Kidney (tissue), 14 donors: Measurements from ENCODE around the gene LAMC1. TPM values are rescaled to one million over a fixed set of nuclear protein-coding genes. Genes with fewer than 3 reads are reported as not detected.

Experiments
- DNase-seq, 5 donors: peaks; one replicate each; pipeline ENCODE4 v3.0.0-alpha.2; 2013 to 2020
- FAIRE-seq: peaks from 2 replicates; lab custom pipeline; 2012; peaks lifted over from hg19 to GRCh38; lab: Jason Lieb, UNC
- H3K27ac ChIP-seq, 2 donors: one replicate each; pipeline ENCODE4 v1.7.0; 2013; ENCODE audit warnings: low read depth in 2 of 2, low read length in 2 of 2, inconsistent platforms in 1 of 2
- H3K27me3 ChIP-seq: one replicate; pipeline ENCODE4 v1.7.1; 2013; ENCODE audit warnings: low read length, inconsistent platforms; ENCODE audit not compliant: control insufficient read depth, insufficient read depth
- H3K36me3 ChIP-seq, 3 donors: one replicate each; pipeline versions ENCODE4 v1.7.0 to v1.7.1; 2013; ENCODE audit warnings: low read length in 3 of 3, control low read depth in 1 of 3, inconsistent platforms in 1 of 3; ENCODE audit not compliant: insufficient read depth in 3 of 3, control insufficient read depth in 2 of 3
- H3K4me1 ChIP-seq, 3 donors: one replicate each; pipeline versions ENCODE4 v1.7.0 to v1.7.1; 2013; ENCODE audit warnings: low read length in 3 of 3, inconsistent platforms in 1 of 3, low read depth in 1 of 3; ENCODE audit not compliant: control insufficient read depth in 2 of 3, insufficient read depth in 2 of 3
- H3K4me3 ChIP-seq, 3 donors: one replicate each; pipeline versions ENCODE4 v1.7.0 to v1.8.1; 2013; ENCODE audit warnings: low read length in 3 of 3, control low read depth in 1 of 3, inconsistent platforms in 1 of 3
- H3K9ac ChIP-seq, 3 donors: one replicate each; pipeline versions ENCODE4 v1.7.0 to v1.7.1; 2013; ENCODE audit warnings: low read length in 3 of 3, control low read depth in 1 of 3, inconsistent platforms in 1 of 3
- H3K9me3 ChIP-seq, 3 donors: one replicate each; pipeline versions ENCODE4 v1.7.0 to v1.7.1; 2013; ENCODE audit warnings: low read length in 3 of 3, control low read depth in 1 of 3, inconsistent platforms in 1 of 3; ENCODE audit not compliant: control insufficient read depth in 2 of 3, insufficient read depth in 1 of 3
- CTCF ChIP-seq: IDR thresholded peaks from 3 replicates; pipeline ENCODE4 v1.5.1; 2012; ENCODE audit warnings: mild to moderate bottlenecking, moderate library complexity, borderline replicate concordance; ENCODE audit not compliant: insufficient read depth; ENCODE audit errors: extremely low read depth
- intact Hi-C: fragments of 100-400 bp; cut with DNase I; formaldehyde crosslinking; loops from one replicate; pipeline ENCODE4 v1.11.1; 2022
- polyA plus RNA-seq: library from polyadenylated mRNA; stranded (reverse); fragments of 350-450 nt; fragmentation: Illumina TruSeq; extraction: RNeasy Lipid Tissue Mini Kit (QIAGEN cat#74804); gene quantifications from one replicate; pipeline ENCODE4 v1.2.3, GENCODE V29; 2014; ENCODE audit warnings: low read depth, low replicate concordance; ENCODE audit not compliant: insufficient read depth
- total RNA-seq: library from RNA; stranded (reverse); fragmentation: NEBNext Ultra II Directional; extraction: Animal tissue kit (Norgen Biotek cat#: 25700); gene quantifications from one replicate; pipeline ENCODE4 v1.2.1, GENCODE V29; 2021
- donor health status: control.
- donor health status: control.
- donor health status: control.
- donor health status: control.
- donor health status: control.
- donor health status: DM: yes; HTN: yes; CAD: no.
- donor health status: Normal renal cell carcinoma (clear cell type).

Gene LAMC1
- total and polyA plus RNA-seq, 2 donors from 2014 or later: 21.1 to 140 TPM

GRCh38 chr1:183004141-183004540 lies 19.1 kb upstream of the LAMC1 start:
- Histone ChIP-seq H3K9ac (no peak overlapping the region), H3K27ac (no peak overlapping the region), H3K27me3 (no peaks in the 10 kb centered on the region), H3K4me3 (no peak overlapping the region), H3K9me3 (no peaks in the 10 kb centered on the region), H3K36me3 (no peaks in the 10 kb centered on the region), H3K4me1 (no peaks in the 10 kb centered on the region)
- no peak for TF ChIP-seq CTCF
- FAIRE-seq: no peak
- intact Hi-C loops: no loop called here
- DNase-seq: no peak

GRCh38 chr1:183011859-183012258 lies 11.4 kb upstream of the LAMC1 start:
- no peak for DNase-seq
- H3K4me3 ChIP-seq: no peak overlapping the region
- no peaks in the 10 kb centered on the region for H3K4me1 ChIP-seq
- intact Hi-C loops: no loop called here
- H3K36me3 ChIP-seq: no peaks in the 10 kb centered on the region
- H3K9me3 ChIP-seq: peaks cover 0 to 3% (median 0%) of the 10 kb centered on the region in 3 donors
- H3K27me3 ChIP-seq: no peaks in the 10 kb centered on the region
- H3K27ac ChIP-seq: no peak overlapping the region
- no peak for FAIRE-seq
- TF ChIP-seq CTCF: no peak
- no peak overlapping the region for H3K9ac ChIP-seq

GRCh38 chr1:183012301-183012994 lies 10.8 kb upstream of the LAMC1 start:
- intact Hi-C loops: no loop called here

More at GRCh38 chr1:183012301-183012994, 10.8 kb upstream of the LAMC1 start:
- no peak for DNase-seq
- Histone ChIP-seq H3K4me1 (no peaks in the 10 kb centered on the region), H3K27ac (no peak overlapping the region), H3K9me3 (peaks cover 0 to 3% (median 0%) of the 10 kb centered on the region in 3 donors), H3K9ac (no peak overlapping the region), H3K4me3 (no peak overlapping the region), H3K36me3 (no peaks in the 10 kb centered on the region), H3K27me3 (no peaks in the 10 kb centered on the region)
- TF ChIP-seq CTCF: no peak
- no peak for FAIRE-seq
